ENCODE measurements around the gene MXD4.

The MXD4 gene

DNA sequence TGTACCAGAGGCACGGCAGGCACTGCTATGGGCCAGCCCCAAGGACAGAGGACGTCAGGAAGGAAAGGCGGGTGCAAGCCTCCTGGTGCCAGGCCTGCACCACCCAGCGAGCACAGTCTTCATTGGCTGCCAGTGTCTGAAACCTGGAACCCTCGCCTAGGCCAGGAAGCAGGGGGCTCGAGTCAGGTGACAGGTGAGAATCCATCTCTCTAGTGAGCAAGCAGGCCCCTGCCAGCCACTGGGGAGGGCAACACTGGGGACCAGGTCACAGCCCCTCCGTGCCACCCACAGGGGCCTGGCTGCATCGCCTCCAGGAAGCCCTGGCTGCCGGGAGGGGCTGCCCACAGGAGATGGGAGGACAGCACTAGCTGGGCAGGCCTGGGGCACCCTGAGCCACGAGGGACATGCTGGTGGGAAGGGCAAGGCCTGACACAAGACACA, 13.1 kb downstream of the MXD4 start:
- TF ChIP-seq CEBPB (IDR thresholded peaks at IDR 0.05) (no peak), TCF12 (IDR thresholded peaks at IDR 0.05; ENCODE audit: low read depth) (no peak), FOXM1 (IDR thresholded peaks at IDR 0.05; ENCODE audit: borderline replicate concordance, low read depth) (no peak), YY1 (IDR thresholded peaks at IDR 0.05; ENCODE audit: low read depth) (no peak), ZBTB7A (IDR thresholded peaks at IDR 0.05; ENCODE audit: low read depth) (no peak), CREB1 (IDR thresholded peaks at IDR 0.05; ENCODE audit: low read depth) (no peak), EP300 (IDR thresholded peaks at IDR 0.05; ENCODE audit: borderline replicate concordance) (no peak), NFIC (IDR thresholded peaks at IDR 0.05) (no peak), TEAD4 (IDR thresholded peaks at IDR 0.05) (no peak), TAF1 (IDR thresholded peaks at IDR 0.05; ENCODE audit: low read depth) (no peak), EGR1 (IDR thresholded peaks at IDR 0.05) (no peak), RAD21 (IDR thresholded peaks at IDR 0.05; ENCODE audit: low read depth) (no peak)
- TF ChIP-seq, protein P1, sequence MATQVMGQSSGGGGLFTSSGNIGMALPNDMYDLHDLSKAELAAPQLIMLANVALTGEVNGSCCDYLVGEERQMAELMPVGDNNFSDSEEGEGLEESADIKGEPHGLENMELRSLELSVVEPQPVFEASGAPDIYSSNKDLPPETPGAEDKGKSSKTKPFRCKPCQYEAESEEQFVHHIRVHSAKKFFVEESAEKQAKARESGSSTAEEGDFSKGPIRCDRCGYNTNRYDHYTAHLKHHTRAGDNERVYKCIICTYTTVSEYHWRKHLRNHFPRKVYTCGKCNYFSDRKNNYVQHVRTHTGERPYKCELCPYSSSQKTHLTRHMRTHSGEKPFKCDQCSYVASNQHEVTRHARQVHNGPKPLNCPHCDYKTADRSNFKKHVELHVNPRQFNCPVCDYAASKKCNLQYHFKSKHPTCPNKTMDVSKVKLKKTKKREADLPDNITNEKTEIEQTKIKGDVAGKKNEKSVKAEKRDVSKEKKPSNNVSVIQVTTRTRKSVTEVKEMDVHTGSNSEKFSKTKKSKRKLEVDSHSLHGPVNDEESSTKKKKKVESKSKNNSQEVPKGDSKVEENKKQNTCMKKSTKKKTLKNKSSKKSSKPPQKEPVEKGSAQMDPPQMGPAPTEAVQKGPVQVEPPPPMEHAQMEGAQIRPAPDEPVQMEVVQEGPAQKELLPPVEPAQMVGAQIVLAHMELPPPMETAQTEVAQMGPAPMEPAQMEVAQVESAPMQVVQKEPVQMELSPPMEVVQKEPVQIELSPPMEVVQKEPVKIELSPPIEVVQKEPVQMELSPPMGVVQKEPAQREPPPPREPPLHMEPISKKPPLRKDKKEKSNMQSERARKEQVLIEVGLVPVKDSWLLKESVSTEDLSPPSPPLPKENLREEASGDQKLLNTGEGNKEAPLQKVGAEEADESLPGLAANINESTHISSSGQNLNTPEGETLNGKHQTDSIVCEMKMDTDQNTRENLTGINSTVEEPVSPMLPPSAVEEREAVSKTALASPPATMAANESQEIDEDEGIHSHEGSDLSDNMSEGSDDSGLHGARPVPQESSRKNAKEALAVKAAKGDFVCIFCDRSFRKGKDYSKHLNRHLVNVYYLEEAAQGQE (IDR thresholded peaks at IDR 0.05; ENCODE audit: low read depth): no peak
- TF ChIP-seq, protein P2, sequence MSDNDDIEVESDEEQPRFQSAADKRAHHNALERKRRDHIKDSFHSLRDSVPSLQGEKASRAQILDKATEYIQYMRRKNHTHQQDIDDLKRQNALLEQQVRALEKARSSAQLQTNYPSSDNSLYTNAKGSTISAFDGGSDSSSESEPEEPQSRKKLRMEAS (IDR thresholded peaks at IDR 0.05): no peak
- TF ChIP-seq, protein P3, sequence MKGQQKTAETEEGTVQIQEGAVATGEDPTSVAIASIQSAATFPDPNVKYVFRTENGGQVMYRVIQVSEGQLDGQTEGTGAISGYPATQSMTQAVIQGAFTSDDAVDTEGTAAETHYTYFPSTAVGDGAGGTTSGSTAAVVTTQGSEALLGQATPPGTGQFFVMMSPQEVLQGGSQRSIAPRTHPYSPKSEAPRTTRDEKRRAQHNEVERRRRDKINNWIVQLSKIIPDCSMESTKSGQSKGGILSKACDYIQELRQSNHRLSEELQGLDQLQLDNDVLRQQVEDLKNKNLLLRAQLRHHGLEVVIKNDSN (IDR thresholded peaks at IDR 0.05): no peak

DNA sequence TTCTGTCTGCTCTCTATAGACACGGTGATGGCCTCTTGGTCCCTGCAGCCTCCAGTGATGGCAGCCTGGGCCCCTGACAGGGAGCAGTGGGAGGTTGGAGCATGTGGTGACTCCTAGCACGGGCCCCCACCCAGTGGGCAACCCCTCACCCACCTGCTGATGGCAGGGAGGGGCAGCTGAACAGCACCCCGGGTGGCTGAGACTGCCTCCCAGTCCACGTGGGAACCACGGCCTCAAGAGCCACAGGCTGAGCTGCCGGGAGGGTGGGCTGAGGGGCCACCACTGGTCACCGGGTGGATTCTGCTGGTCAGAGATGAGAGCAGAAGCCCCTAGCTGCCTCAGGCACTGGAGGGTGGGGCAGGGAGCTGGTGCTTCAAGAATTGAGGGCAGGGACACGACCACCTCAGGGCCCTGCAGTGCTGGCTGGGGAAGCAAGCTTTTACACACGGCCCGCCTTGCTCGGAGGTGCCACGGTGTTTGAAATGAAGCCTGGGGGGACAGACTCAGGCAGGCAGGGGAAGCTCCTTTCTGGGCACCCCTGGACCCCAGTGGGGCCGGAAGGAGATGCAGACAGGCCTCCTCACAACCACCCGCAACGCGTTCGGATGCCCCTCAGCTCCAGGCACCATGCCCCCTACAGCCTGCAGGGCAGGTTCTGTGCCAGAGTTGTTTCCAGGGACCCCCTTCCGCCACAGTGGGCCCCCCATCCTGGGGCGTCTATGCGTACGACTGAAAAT, 13.7 kb downstream of the MXD4 start:
- TF ChIP-seq, protein P1 (IDR thresholded peaks at IDR 0.05; ENCODE audit: low read depth): no peak
- TF ChIP-seq RAD21 (IDR thresholded peaks at IDR 0.05; ENCODE audit: low read depth) (no peak), EGR1 (IDR thresholded peaks at IDR 0.05) (no peak), TAF1 (IDR thresholded peaks at IDR 0.05; ENCODE audit: low read depth) (no peak)

DNA sequence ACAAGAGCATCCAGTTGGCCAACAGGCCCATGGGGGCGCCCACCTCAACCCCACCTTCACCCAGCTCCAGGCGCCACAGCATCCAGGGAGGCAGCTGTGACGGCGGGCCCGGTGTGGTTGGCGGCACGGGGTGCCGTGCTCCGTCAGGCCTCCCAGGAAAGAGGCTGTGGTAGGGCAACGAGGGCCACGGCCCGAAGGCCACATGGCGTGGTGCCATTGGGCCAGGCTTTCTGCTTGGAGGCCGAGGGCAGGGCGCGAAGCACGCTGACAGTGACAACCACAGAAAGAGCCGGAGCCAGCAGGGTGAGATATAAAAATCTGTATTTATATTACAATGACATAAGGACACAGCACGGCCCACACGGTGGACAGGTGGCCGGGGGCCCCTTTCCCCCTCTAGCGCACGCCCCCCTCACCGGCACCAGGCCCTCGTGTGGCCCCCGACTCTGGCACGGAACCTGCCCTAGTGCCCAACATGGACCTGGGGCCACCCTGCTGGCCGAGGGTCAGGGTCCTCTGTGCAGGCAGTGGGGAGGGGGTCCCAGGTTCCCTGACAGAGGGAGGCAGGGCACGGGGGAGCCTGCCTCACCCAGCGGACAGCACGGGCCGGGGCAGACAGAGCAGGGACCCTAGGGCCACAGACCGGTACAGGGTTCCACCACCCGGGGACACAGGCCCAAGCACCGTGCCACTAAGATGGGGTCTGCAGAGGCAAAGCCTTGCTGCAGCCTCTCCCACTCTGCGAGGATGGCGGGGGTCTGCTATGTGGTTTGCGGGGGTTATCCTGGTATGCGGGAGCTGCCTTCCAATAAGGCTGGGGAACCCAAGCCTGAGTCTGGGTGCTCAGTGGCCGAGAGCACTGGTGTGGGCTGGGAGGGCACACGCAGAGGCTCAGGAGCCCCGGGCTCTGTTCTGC, 14.5 kb downstream of the MXD4 start:
- TF ChIP-seq CREB1 (IDR thresholded peaks at IDR 0.05; ENCODE audit: low read depth) (no peak), TAF1 (IDR thresholded peaks at IDR 0.05; ENCODE audit: low read depth) (no peak), YY1 (IDR thresholded peaks at IDR 0.05; ENCODE audit: low read depth) (no peak), TCF12 (IDR thresholded peaks at IDR 0.05; ENCODE audit: low read depth) (no peak), NFIC (IDR thresholded peaks at IDR 0.05) (no peak)

DNA sequence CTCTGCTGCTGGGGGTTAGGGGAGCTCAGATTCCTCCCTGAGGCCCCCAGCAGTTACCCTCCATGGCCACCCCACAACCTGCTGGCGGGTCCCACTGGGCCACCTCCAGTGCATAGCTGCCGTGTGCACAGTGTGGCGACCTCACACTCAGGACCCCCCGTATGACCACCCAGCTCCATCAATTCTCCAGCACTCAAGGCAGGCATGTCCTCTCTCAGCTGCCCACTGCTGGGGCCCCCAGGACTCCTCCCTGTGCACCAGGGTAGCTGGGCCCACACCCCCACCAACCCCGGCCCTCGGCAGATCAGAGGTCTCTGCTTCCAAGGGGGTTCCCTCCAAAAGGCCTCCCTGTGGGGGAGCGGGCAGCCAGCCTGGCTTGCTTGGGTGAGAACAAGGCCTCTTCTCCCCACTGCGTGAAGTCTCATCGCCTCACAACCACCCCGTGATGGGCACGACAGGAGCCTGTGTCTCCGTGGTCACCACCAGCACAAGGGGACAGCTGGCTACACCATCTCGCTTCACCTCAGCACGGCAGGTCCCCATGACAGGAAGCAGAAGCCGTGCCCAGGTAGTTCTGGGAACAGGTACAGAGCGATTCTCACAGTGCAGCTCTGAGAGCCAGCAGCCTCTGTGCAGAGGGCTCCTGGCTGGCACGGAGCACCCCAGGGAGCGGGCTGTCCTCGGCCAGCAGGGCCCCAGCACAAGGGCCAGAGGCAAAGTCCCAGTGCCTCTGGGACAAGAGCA, 15.4 kb downstream of the MXD4 start:
- TF ChIP-seq YY1 (IDR thresholded peaks at IDR 0.05; ENCODE audit: low read depth) (no peak), NFIC (IDR thresholded peaks at IDR 0.05) (no peak), EGR1 (IDR thresholded peaks at IDR 0.05) (no peak)

DNA sequence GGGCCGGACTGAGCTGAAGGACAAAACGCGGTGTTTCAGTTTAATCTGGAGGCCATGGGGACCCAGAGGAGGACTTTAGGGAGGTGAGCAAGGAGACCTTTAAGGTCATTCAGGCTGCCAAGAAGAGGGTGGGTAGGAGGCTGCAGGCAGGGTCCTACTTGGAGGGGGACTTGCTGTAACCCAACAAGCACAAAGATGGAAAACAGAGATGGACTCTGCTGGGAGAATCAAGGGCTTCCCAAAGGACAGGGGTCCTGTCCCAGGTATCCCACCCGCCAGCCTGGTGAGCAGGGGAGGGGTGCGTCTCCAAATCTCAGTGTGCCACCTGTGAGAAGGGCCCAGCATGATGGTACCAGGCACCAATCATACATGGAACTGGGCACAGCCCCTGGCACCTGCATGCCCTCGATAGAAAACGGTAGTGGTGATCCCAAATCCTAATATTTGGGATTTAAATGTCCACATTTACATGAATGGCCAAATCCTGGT, 16.1 kb downstream of the MXD4 start:
- TF ChIP-seq, protein P2 (IDR thresholded peaks at IDR 0.05): no peak
- TF ChIP-seq YY1 (IDR thresholded peaks at IDR 0.05; ENCODE audit: low read depth) (no peak), TCF12 (IDR thresholded peaks at IDR 0.05; ENCODE audit: low read depth) (no peak), CEBPB (IDR thresholded peaks at IDR 0.05) (no peak), TEAD4 (IDR thresholded peaks at IDR 0.05) (no peak), RAD21 (IDR thresholded peaks at IDR 0.05; ENCODE audit: low read depth) (no peak), ZBTB7A (IDR thresholded peaks at IDR 0.05; ENCODE audit: low read depth) (no peak), CREB1 (IDR thresholded peaks at IDR 0.05; ENCODE audit: low read depth) (no peak)

Measured in Ishikawa (cell line).